GM12891 (cell line): ENCODE results near the gene CDHR4.

Experiments
- PAX5 ChIP-seq: IDR thresholded peaks from 2 replicates; pipeline ENCODE4 v1.6.1; 2011; ENCODE audit warnings: low read length, moderate library complexity, mild to moderate bottlenecking; ENCODE audit not compliant: insufficient read depth, severe bottlenecking
- TAF1 ChIP-seq: IDR thresholded peaks from 2 replicates; pipeline ENCODE4 v1.6.1; 2011; ENCODE audit warnings: low read depth, low read length, control low read depth

GRCh38 chr3:49788056-49788455 lies 11.6 kb downstream of the CDHR4 start:
- TF ChIP-seq TAF1 (no peak), PAX5 (no peak)
